OCI-LY7 (cell line): ENCODE measurements around the gene TRIP10. TPM values are rescaled to one million over a fixed set of nuclear protein-coding genes. Genes with fewer than 3 reads are reported as not detected.
"Not testable (repeated sequence)": the region's sequence is repeated elsewhere in the genome, so short reads cannot be mapped to it uniquely, and the experiment has no call there.

ENCODE experiments used
- BruUV-seq: library from RNA; stranded (reverse); fragments of 400-500 nt; replicated peaks from 2 replicates; lab custom pipeline; 2021; lab: Mats Ljungman, UMichigan
- CTCF ChIA-PET: fragments of 300-600 bp; sonication (Branson Sonifier 250); formaldehyde crosslinking; loops from one replicate; lab custom pipeline; 2022; ENCODE audit warnings: antibody characterized with exemption; ENCODE audit not compliant: unreplicated experiment; lab: Charles Lee
- POLR2A ChIA-PET: fragments of 300-600 bp; sonication (Branson Sonifier 250); formaldehyde crosslinking; loops from one replicate; lab custom pipeline; 2022; ENCODE audit warnings: antibody characterized with exemption; lab: Charles Lee
- DNase-seq: peaks from one replicate; pipeline ENCODE4 v3.0.0-alpha.2; 2015; ENCODE audit warnings: low spot score
- H2AFZ ChIP-seq: fragments of 200-600 bp; sonication (generic), shearing (Covaris generic); 2 replicates; pipeline ENCODE4 v1.6.1; 2014; ENCODE audit warnings: mild to moderate bottlenecking, antibody characterized with exemption, low read length, moderate library complexity
- H3K27ac ChIP-seq: fragments of 200-600 bp; sonication (generic); 2 replicates; pipeline ENCODE4 v1.5.1; 2014; ENCODE audit warnings: mixed run types, low read depth, mild to moderate bottlenecking, moderate library complexity, low read length, inconsistent platforms; ENCODE audit not compliant: poor library complexity, severe bottlenecking
- H3K36me3 ChIP-seq: fragments of 200-600 bp; sonication (generic); 2 replicates; pipeline ENCODE4 v1.6.1; 2014; ENCODE audit warnings: mild to moderate bottlenecking, antibody characterized with exemption, low read length, moderate library complexity, mixed read lengths; ENCODE audit not compliant: insufficient read depth
- H3K4me1 ChIP-seq: fragments of 200-600 bp; sonication (generic); 2 replicates; pipeline ENCODE4 v1.5.1; 2014; ENCODE audit warnings: mild to moderate bottlenecking, low read length; ENCODE audit not compliant: insufficient read depth, poor library complexity, severe bottlenecking
- H3K4me2 ChIP-seq: fragments of 200-600 bp; sonication (generic); 2 replicates; pipeline ENCODE4 v1.6.1; 2014; ENCODE audit warnings: mild to moderate bottlenecking, low read length
- H3K4me3 ChIP-seq: fragments of 200-600 bp; sonication (generic); 2 replicates; pipeline ENCODE4 v1.5.1; 2014; ENCODE audit warnings: mild to moderate bottlenecking, low read depth, low read length; ENCODE audit not compliant: poor library complexity, severe bottlenecking
- H3K79me2 ChIP-seq: fragments of 200-600 bp; sonication (generic); 2 replicates; pipeline ENCODE4 v1.6.1; 2016; ENCODE audit warnings: low read depth, mild to moderate bottlenecking, low read length, moderate library complexity, mixed read lengths; ENCODE audit not compliant: insufficient read depth
- H3K9me2 ChIP-seq: fragments of 200-600 bp; sonication (generic); 2 replicates; pipeline ENCODE4 v1.6.1; 2016; ENCODE audit warnings: mild to moderate bottlenecking, low read length, mixed read lengths; ENCODE audit not compliant: insufficient read depth
- H3K9me3 ChIP-seq: fragments of 200-600 bp; sonication (generic); 2 replicates; pipeline ENCODE4 v1.6.1; 2014; ENCODE audit warnings: mild to moderate bottlenecking, mixed run types, low read length, mixed read lengths
- H4K20me1 ChIP-seq: fragments of 200-600 bp; sonication (generic); 2 replicates; pipeline ENCODE4 v1.6.1; 2014; ENCODE audit warnings: mild to moderate bottlenecking, antibody characterized with exemption, low read length, moderate library complexity, mixed read lengths; ENCODE audit not compliant: insufficient read depth
- EZH2phosphoT487 ChIP-seq: fragments of 200-600 bp; sonication (generic); IDR thresholded peaks from 2 replicates; pipeline ENCODE4 v1.6.1; 2018; ENCODE audit warnings: low read depth, borderline replicate concordance, mild to moderate bottlenecking, mixed run types, antibody characterized with exemption, low read length, moderate library complexity, mixed read lengths
- intact Hi-C: fragments of 100-400 bp; cut with micrococcal nuclease; formaldehyde crosslinking; loops from one replicate; pipeline ENCODE4 v1.10.0; 2022; ENCODE audit not compliant: unreplicated experiment
- total RNA-seq, 2 experiments: library from RNA; depleted of rRNA in 1 of 2; stranded (reverse); fragments of >200 nt in 1 of 2; shearing (Covaris generic) in 1 of 2; gene quantifications; 2 replicates each; pipeline ENCODE4 v1.2.3, GENCODE V29; 2014 to 2022
- TF ChIP-seq, protein P1 (sequence below): fragments of 200-600 bp; sonication (generic); conservative IDR thresholded peaks from 2 replicates; pipeline ENCODE4 v1.5.1; 2014; ENCODE audit warnings: mild to moderate bottlenecking, antibody characterized with exemption, low read length, moderate library complexity, mixed read lengths

Gene TRIP10
- total RNA-seq, 2 experiments from 2014 or later = 16.1 to 19.9 TPM

DNA sequence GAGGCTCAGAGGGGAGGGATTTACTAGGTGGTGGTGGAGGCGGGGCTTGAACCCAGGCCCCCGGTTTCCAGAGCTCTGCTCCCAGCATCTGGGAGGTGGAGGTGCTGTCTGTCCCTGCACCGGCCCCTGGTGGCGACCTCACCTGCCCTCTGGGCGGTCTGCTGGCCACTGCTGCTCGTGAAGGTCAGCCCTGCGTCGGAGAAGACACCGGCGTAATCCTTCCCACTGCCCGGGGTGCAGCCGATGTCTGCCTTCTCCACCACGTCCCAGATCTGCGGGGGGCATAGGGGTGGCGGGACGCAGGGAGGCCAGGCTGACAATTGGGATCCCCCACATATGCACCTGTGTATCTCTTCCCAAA, 31.8 kb upstream of the TRIP10 start:
- H3K79me2 ChIP-seq = no peaks in the 10 kb centered on the region
- no peak for TF ChIP-seq EZH2phosphoT487
- TF ChIP-seq, protein P1, sequence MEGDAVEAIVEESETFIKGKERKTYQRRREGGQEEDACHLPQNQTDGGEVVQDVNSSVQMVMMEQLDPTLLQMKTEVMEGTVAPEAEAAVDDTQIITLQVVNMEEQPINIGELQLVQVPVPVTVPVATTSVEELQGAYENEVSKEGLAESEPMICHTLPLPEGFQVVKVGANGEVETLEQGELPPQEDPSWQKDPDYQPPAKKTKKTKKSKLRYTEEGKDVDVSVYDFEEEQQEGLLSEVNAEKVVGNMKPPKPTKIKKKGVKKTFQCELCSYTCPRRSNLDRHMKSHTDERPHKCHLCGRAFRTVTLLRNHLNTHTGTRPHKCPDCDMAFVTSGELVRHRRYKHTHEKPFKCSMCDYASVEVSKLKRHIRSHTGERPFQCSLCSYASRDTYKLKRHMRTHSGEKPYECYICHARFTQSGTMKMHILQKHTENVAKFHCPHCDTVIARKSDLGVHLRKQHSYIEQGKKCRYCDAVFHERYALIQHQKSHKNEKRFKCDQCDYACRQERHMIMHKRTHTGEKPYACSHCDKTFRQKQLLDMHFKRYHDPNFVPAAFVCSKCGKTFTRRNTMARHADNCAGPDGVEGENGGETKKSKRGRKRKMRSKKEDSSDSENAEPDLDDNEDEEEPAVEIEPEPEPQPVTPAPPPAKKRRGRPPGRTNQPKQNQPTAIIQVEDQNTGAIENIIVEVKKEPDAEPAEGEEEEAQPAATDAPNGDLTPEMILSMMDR = no peak
- H4K20me1 ChIP-seq = no peaks in the 10 kb centered on the region
- no peak overlapping the region for H3K4me3 ChIP-seq
- H3K9me2 ChIP-seq = no peaks in the 10 kb centered on the region
- CTCF ChIA-PET = no interaction called here
- BruUV-seq = no TSS peak
- no peaks in the 10 kb centered on the region for H3K4me1 ChIP-seq
- H2AFZ ChIP-seq = no peak overlapping the region
- DNase-seq = no peak
- no peaks in the 10 kb centered on the region for H3K36me3 ChIP-seq
- intact Hi-C loops = no loop called here
- H3K27ac ChIP-seq = no peak overlapping the region
- H3K4me2 ChIP-seq = no peak overlapping the region
- POLR2A ChIA-PET = no interaction called here
- no peaks in the 10 kb centered on the region for H3K9me3 ChIP-seq

DNA sequence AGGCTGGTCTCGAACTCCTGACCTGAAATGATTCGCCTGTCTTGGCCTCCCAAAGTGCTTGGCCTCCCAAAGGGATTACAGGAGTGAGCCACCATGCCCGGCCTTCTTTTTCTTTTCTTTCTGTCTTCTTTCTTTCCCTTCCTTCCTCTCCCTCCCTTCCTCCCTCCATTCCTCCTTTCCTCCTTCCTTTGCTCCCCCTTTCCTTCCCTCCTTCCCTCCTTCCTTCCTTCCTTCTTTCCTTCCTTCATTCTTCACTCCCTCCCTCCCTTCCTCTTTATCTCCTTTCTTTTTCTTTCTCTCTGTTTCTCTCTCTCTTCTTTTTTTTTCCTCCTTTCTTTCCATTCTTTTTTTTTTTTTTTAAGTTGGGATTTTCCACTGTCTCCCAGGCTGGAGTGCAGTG, 31.1 kb upstream of the TRIP10 start:
- intact Hi-C loops = no loop called here
- Histone ChIP-seq H3K4me2 (no peak overlapping the region), H4K20me1 (no peaks in the 10 kb centered on the region), H2AFZ (no peak overlapping the region), H3K4me1 (no peaks in the 10 kb centered on the region), H3K9me2 (no peaks in the 10 kb centered on the region), H3K4me3 (no peak overlapping the region), H3K9me3 (no peaks in the 10 kb centered on the region), H3K27ac (no peak overlapping the region), H3K36me3 (no peaks in the 10 kb centered on the region), H3K79me2 (no peaks in the 10 kb centered on the region)
- TF ChIP-seq EZH2phosphoT487 = no peak
- TF ChIP-seq, protein P1 = no peak
- no TSS peak for BruUV-seq
- CTCF ChIA-PET = no interaction called here
- POLR2A ChIA-PET = interaction anchor here (0.6 kb wide), 1 partner anchor 61 kb away, joined by 3 read pairs; no protein-coding TSS in a partner anchor
- DNase-seq = no peak

DNA sequence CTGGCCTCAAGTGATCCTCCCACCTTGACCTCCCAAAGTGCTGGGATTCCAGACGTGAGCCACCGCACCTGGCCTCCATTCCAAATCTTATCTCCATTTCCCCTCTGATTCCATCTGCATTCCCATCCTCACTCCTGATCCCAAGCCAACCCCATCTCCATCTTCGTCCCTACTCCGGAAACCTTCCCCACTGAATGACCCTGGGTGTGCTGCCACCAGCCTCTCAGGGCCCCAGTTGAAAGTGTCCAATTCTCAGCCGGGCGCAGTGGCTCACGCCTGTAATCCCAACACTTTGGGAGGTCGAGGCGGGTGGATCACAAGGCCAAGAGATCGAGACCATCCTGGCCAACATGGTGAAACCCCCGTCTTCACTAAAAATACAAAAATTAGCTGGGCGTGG, 30.6 kb upstream of the TRIP10 start:
- H3K36me3 ChIP-seq, CTCF ChIA-PET, H3K4me3 ChIP-seq, H3K79me2 ChIP-seq, DNase-seq, H2AFZ ChIP-seq, H3K4me2 ChIP-seq, H3K27ac ChIP-seq, H3K4me1 ChIP-seq, H3K9me3 ChIP-seq, intact Hi-C loops, BruUV-seq, H4K20me1 ChIP-seq, H3K9me2 ChIP-seq: not testable (repeated sequence)
- POLR2A ChIA-PET = interaction anchor here (0.6 kb wide), 1 partner anchor 61 kb away, joined by 3 read pairs; no protein-coding TSS in a partner anchor
